HepG2 (cell line): Measurements from ENCODE around the gene NELFB. TPM values are rescaled to one million over a fixed set of nuclear protein-coding genes. Genes with fewer than 3 reads are reported as not detected.

Experiments
- ATAC-seq: fragments of 200-7000 bp; cut with Tn5 transposase; 3 replicates; pipeline ENCODE4 v1.9.1; 2020; ENCODE audit warnings: mild to moderate bottlenecking, moderate library complexity
- BruUV-seq: library from RNA; stranded (reverse); fragments of 400-500 nt; replicated peaks from 2 replicates; lab custom pipeline; 2021; lab: Mats Ljungman, UMichigan
- CTCF ChIA-PET: fragments of 300-600 bp; formaldehyde crosslinking; extraction: SDS; loops from one replicate; lab custom pipeline; 2021; ENCODE audit warnings: low total read pairs, inconsistent platforms, low intra/inter-chr PET ratio; lab: Yijun Ruan, JAX
- POLR2A ChIA-PET: fragments of 350-600 bp; sonication (Branson Sonifier 250); formaldehyde crosslinking; loops from one replicate; lab custom pipeline; 2020; ENCODE audit warnings: antibody characterized with exemption, inconsistent platforms; lab: Yijun Ruan, JAX
- DNase-seq: peaks from one replicate; pipeline ENCODE4 v3.0.0-alpha.2; 2015; ENCODE audit warnings: low spot score
- FAIRE-seq: peaks from 3 replicates; lab custom pipeline; 2011; peaks lifted over from hg19 to GRCh38; lab: Jason Lieb, UNC
- H2AFZ ChIP-seq: one replicate; pipeline ENCODE4 v1.6.1; 2011; ENCODE audit warnings: low read length, inconsistent platforms
- H3K27ac ChIP-seq: fragments of 300-600 bp; 3 replicates; pipeline ENCODE4 v1.8.0; 2011; ENCODE audit warnings: mixed run types, mild to moderate bottlenecking, mixed read lengths, low read length, inconsistent platforms; ENCODE audit not compliant: insufficient read depth; ENCODE audit errors: extremely low read length
- H3K27me3 ChIP-seq, 2 experiments: fragments of 200-600 bp in 1 of 2; 2 replicates in 1 of 2; 3 replicates in 1 of 2; pipeline versions ENCODE4 v1.6.0 to v1.8.0; 2011; ENCODE audit warnings: low read length in 2 of 2, mild to moderate bottlenecking in 2 of 2, moderate library complexity in 2 of 2, inconsistent platforms in 1 of 2; ENCODE audit not compliant: insufficient read depth in 2 of 2, control insufficient read depth in 1 of 2
- H3K36me3 ChIP-seq, 2 experiments: fragments of 200-600 bp in 1 of 2; replicated peaks in 1 of 2; 2 replicates in 1 of 2; 3 replicates in 1 of 2; pipeline versions ENCODE4 v1.5.1 to v1.8.0; 2011; ENCODE audit warnings: low read length in 2 of 2, inconsistent platforms in 1 of 2; ENCODE audit not compliant: insufficient read depth in 2 of 2, control insufficient read depth in 1 of 2
- H3K4me1 ChIP-seq: 2 replicates; pipeline ENCODE4 v1.5.1; 2012; ENCODE audit warnings: low read length, inconsistent platforms; ENCODE audit not compliant: insufficient read depth
- H3K4me2 ChIP-seq: 2 replicates; pipeline ENCODE4 v1.6.0; 2011; ENCODE audit warnings: low read depth, low read length, inconsistent platforms
- H3K4me3 ChIP-seq, 3 experiments: fragments of 200-600 bp in 1 of 3; sonication (generic), shearing (Covaris generic) in 1 of 3; replicated peaks in 1 of 3; 2 replicates each; pipeline ENCODE4 v1.5.1; 2011 to 2016; ENCODE audit warnings: low read length in 3 of 3, inconsistent platforms in 2 of 3, low read depth in 2 of 3, mild to moderate bottlenecking in 2 of 3, control low read depth in 1 of 3, mixed read lengths in 1 of 3; ENCODE audit not compliant: insufficient read depth in 1 of 3
- H3K79me2 ChIP-seq: one replicate; pipeline ENCODE4 v1.6.1; 2011; ENCODE audit warnings: low read length, inconsistent platforms; ENCODE audit not compliant: insufficient read depth
- H3K9ac ChIP-seq: 2 replicates; pipeline ENCODE4 v1.6.0; 2011; ENCODE audit warnings: mild to moderate bottlenecking, low read depth, low read length, inconsistent platforms; ENCODE audit not compliant: insufficient read depth
- H3K9me3 ChIP-seq: 2 replicates; pipeline ENCODE4 v1.5.1; 2012; ENCODE audit warnings: mild to moderate bottlenecking, low read length
- H4K20me1 ChIP-seq: 2 replicates; pipeline ENCODE4 v1.6.0; 2011; ENCODE audit warnings: inconsistent platforms, mild to moderate bottlenecking, low read length, moderate library complexity; ENCODE audit not compliant: insufficient read depth
- CEBPZ ChIP-seq: IDR thresholded peaks from 2 replicates; pipeline ENCODE4 v1.6.1; 2012; ENCODE audit warnings: low read length, improper control_type of control experiment
- HCFC1 ChIP-seq: fragments of 150-350 bp; IDR thresholded peaks from 2 replicates; pipeline ENCODE4 v1.6.1; 2014; ENCODE audit warnings: low read depth, low read length
- HNRNPL ChIP-seq: fragments of 200-400 bp; formaldehyde crosslinking; IDR thresholded peaks from 2 replicates; pipeline ENCODE4 v1.6.1; 2017; ENCODE audit warnings: mild to moderate bottlenecking, low read depth, low read length
- IKZF1 ChIP-seq: fragments of 450-650 bp; IDR thresholded peaks from 2 replicates; pipeline ENCODE4 v1.7.1; 2016
- MTA1 ChIP-seq: sonication (generic); formaldehyde crosslinking; IDR thresholded peaks from 2 replicates; pipeline ENCODE4 v1.4.0; 2020; ENCODE audit warnings: missing genetic modification reagents, mild to moderate bottlenecking, borderline replicate concordance
- PRPF4 ChIP-seq: fragments of 200-400 bp; formaldehyde crosslinking; IDR thresholded peaks from 2 replicates; pipeline ENCODE4 v1.6.1; 2016; ENCODE audit warnings: low read length, low read depth; ENCODE audit not compliant: poor library complexity, severe bottlenecking
- RXRA ChIP-seq: sonication (generic); formaldehyde crosslinking; IDR thresholded peaks from 2 replicates; pipeline ENCODE4 v1.5.1; 2020; ENCODE audit warnings: missing genetic modification reagents
- SUZ12 ChIP-seq: fragments of 150-350 bp; IDR thresholded peaks from 2 replicates; pipeline ENCODE4 v1.6.1; 2014; ENCODE audit warnings: low read depth, low read length
- TRAFD1 ChIP-seq: sonication (generic); formaldehyde crosslinking; IDR thresholded peaks from 2 replicates; pipeline ENCODE4 v1.5.1; 2020; ENCODE audit warnings: missing genetic modification reagents, mild to moderate bottlenecking, borderline replicate concordance
- ZBTB38 ChIP-seq: sonication (generic); formaldehyde crosslinking; IDR thresholded peaks from 2 replicates; pipeline ENCODE4 v1.5.1; 2020; ENCODE audit warnings: mild to moderate bottlenecking, missing genetic modification reagents
- ZNF496 ChIP-seq: sonication (generic); formaldehyde crosslinking; IDR thresholded peaks from 2 replicates; pipeline ENCODE4 v1.8.1; 2023; ENCODE audit warnings: mild to moderate bottlenecking, moderate library complexity, missing genetic modification reagents; ENCODE audit not compliant: insufficient replicate concordance
- ZNF703 ChIP-seq: sonication (generic); formaldehyde crosslinking; IDR thresholded peaks from 2 replicates; pipeline ENCODE4 v1.5.1; 2020; ENCODE audit warnings: missing genetic modification reagents, mild to moderate bottlenecking, moderate library complexity, borderline replicate concordance
- WGBS: methylation state at CpG from one replicate; pipeline ENCODE4 v1.1.6; 2017; ENCODE audit warnings: low lambda C conversion rate; 5-methylcytosine and 5-hydroxymethylcytosine counted together
- in situ Hi-C: cut with HindIII; loops from 2 replicates; pipeline ENCODE4 v1.10.0; 2017; ENCODE audit warnings: low pct_unique_long_range_greater_than_20kb; ENCODE audit not compliant: extremely low pct_ligation_motif_present
- intact Hi-C: fragments of 100-400 bp; cut with micrococcal nuclease; formaldehyde crosslinking; loops from one replicate; pipeline ENCODE4 v1.10.0; 2022; ENCODE audit not compliant: unreplicated experiment
- polyA plus RNA-seq, 8 experiments: library from polyadenylated mRNA; depleted of rRNA in 3 of 8; stranded (reverse) in 7 of 8; unstranded in 1 of 8; fragments of >200 nt; fragmentation: Illumina TruSeq in 4 of 8; extraction: Trizol in 4 of 8; gene quantifications; 2 replicates each; pipeline versions ENCODE4 v1.2.1 to v1.2.3, GENCODE V29; 2011 to 2016; ENCODE audit warnings: low read depth in 4 of 8, missing spikeins in 1 of 8, mixed read lengths in 1 of 8; ENCODE audit not compliant: insufficient read depth in 1 of 8
- total RNA-seq, 5 experiments: library from RNA; depleted of rRNA; stranded (reverse); fragments of >200 nt; fragmentation: Illumina TruSeq; extraction: Trizol; gene quantifications; 2 replicates each; pipeline ENCODE4 v1.2.3, GENCODE V29; 2016; ENCODE audit warnings: low read depth in 1 of 5
- TF ChIP-seq, protein P1 (sequence below): sonication (generic); formaldehyde crosslinking; IDR thresholded peaks from 2 replicates; pipeline ENCODE4 v1.4.0; 2020; ENCODE audit warnings: missing genetic modification reagents, borderline replicate concordance

NELFB gene
- total and polyA plus RNA-seq, 2 of the 13 experiments (the other 11 are each of a cell fraction or from before 2014, with no cell fraction given): 26.5 to 45.8 TPM

- Histone ChIP-seq H3K4me1 (peaks cover 52% of the 10 kb centered on the region), H3K36me3 (no peaks in the 10 kb centered on the region), H3K27me3 (no peaks in the 10 kb centered on the region; a peak in 1 of 5 replicates), H3K9ac (no peak overlapping the region), H4K20me1 (peaks cover 4% of the 10 kb centered on the region; the same call in 1 of the 2 replicates), H3K9me3 (no peaks in the 10 kb centered on the region), H3K79me2 (peaks cover 3% of the 10 kb centered on the region), H3K4me3 (no peak overlapping the region; a peak in 2 of 6 replicates), H2AFZ (no peak overlapping the region), H3K27ac (no peak overlapping the region), H3K4me2 (no peak overlapping the region)
- in situ Hi-C loops: no loop called here
- FAIRE-seq (no peak), DNase-seq (no peak), ATAC-seq (no peak)
- CTCF ChIA-PET: no interaction called here
- POLR2A ChIA-PET: interaction anchor here (0.6 to 13.4 kb wide), 6 partner anchors 16 to 93 kb away, joined by 3 to 225 read pairs (median 14); partner anchors contain the start of genes NDOR1, TMEM203 and TPRN
- TSS peak; percentile 63 for BruUV-seq
- intact Hi-C loops: no loop called here
- 94% methylated on average over 32 of the region's 52 CpGs for WGBS
- 0 out of 2 replicates have a peak, but pooled peaks have one; percentile 23 for TF ChIP-seq MTA1
- TF ChIP-seq, protein P1, sequence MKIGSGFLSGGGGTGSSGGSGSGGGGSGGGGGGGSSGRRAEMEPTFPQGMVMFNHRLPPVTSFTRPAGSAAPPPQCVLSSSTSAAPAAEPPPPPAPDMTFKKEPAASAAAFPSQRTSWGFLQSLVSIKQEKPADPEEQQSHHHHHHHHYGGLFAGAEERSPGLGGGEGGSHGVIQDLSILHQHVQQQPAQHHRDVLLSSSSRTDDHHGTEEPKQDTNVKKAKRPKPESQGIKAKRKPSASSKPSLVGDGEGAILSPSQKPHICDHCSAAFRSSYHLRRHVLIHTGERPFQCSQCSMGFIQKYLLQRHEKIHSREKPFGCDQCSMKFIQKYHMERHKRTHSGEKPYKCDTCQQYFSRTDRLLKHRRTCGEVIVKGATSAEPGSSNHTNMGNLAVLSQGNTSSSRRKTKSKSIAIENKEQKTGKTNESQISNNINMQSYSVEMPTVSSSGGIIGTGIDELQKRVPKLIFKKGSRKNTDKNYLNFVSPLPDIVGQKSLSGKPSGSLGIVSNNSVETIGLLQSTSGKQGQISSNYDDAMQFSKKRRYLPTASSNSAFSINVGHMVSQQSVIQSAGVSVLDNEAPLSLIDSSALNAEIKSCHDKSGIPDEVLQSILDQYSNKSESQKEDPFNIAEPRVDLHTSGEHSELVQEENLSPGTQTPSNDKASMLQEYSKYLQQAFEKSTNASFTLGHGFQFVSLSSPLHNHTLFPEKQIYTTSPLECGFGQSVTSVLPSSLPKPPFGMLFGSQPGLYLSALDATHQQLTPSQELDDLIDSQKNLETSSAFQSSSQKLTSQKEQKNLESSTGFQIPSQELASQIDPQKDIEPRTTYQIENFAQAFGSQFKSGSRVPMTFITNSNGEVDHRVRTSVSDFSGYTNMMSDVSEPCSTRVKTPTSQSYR (CRISPR knock-in tag): no peak
- no peak for TF ChIP-seq ZNF496 (CRISPR knock-in tag)
- no peak for TF ChIP-seq TRAFD1 (CRISPR knock-in tag)
- peak; percentile 25 for TF ChIP-seq PRPF4
- no peak for TF ChIP-seq HCFC1
- TF ChIP-seq IKZF1: no peak
- TF ChIP-seq RXRA (CRISPR knock-in tag): 0 out of 2 replicates have a peak, but pooled peaks have one; percentile 23
- TF ChIP-seq HNRNPL: 0 out of 2 replicates have a peak, but pooled peaks have one; percentile 31
- peak; percentile 84 for TF ChIP-seq ZBTB38
- TF ChIP-seq SUZ12: no peak
- TF ChIP-seq CEBPZ: no peak
- TF ChIP-seq ZNF703 (CRISPR knock-in tag): 0 out of 2 replicates have a peak, but pooled peaks have one; percentile 30
These were observed 34.6 kb upstream of the NELFB start for GRCh38 chr9:137220317-137221094.
